Stomach smooth muscle (tissue), 2 donors: Measurements from ENCODE around the gene NTRK1.

Source experiments
- H3K27ac ChIP-seq: one replicate; pipeline ENCODE4 v1.7.0; 2013; ENCODE audit warnings: mild to moderate bottlenecking, low read length, inconsistent platforms
- H3K27me3 ChIP-seq, 2 donors: one replicate each; pipeline ENCODE4 v1.7.0; 2013; ENCODE audit warnings: low read length in 2 of 2; ENCODE audit not compliant: insufficient read depth in 2 of 2, control insufficient read depth in 1 of 2
- H3K36me3 ChIP-seq, 2 donors: one replicate each; pipeline ENCODE4 v1.7.0; 2013; ENCODE audit warnings: low read length in 2 of 2; ENCODE audit not compliant: control insufficient read depth in 2 of 2, insufficient read depth in 2 of 2
- H3K4me1 ChIP-seq: one replicate; pipeline ENCODE4 v1.7.0; 2013; ENCODE audit warnings: low read length; ENCODE audit not compliant: control insufficient read depth, insufficient read depth
- H3K4me3 ChIP-seq, 2 donors: one replicate each; pipeline ENCODE4 v1.7.0; 2013; ENCODE audit warnings: low read length in 2 of 2
- H3K9ac ChIP-seq, 2 donors: one replicate each; pipeline ENCODE4 v1.7.0; 2013; ENCODE audit warnings: low read length in 2 of 2, mild to moderate bottlenecking in 1 of 2
- H3K9me3 ChIP-seq, 2 donors: one replicate each; pipeline ENCODE4 v1.7.0; 2013; ENCODE audit warnings: low read length in 2 of 2; ENCODE audit not compliant: control insufficient read depth in 2 of 2
- donor health status: healthy.
- donor health status: Pancreatic carcinoma.

The NTRK1 gene

GRCh38 chr1:156847591-156848460 lies 12.8 kb upstream of the NTRK1 start:
- peaks cover 11% of the 10 kb centered on the region for H3K4me1 ChIP-seq
- H3K4me3 ChIP-seq: no peak overlapping the region
- H3K9ac ChIP-seq: no peak overlapping the region
- H3K36me3 ChIP-seq: no peaks in the 10 kb centered on the region
- H3K9me3 ChIP-seq: no peaks in the 10 kb centered on the region
- no peak overlapping the region for H3K27ac ChIP-seq
- peaks cover 35 to 43% of the 10 kb centered on the region in 2 donors for H3K27me3 ChIP-seq

DNA sequence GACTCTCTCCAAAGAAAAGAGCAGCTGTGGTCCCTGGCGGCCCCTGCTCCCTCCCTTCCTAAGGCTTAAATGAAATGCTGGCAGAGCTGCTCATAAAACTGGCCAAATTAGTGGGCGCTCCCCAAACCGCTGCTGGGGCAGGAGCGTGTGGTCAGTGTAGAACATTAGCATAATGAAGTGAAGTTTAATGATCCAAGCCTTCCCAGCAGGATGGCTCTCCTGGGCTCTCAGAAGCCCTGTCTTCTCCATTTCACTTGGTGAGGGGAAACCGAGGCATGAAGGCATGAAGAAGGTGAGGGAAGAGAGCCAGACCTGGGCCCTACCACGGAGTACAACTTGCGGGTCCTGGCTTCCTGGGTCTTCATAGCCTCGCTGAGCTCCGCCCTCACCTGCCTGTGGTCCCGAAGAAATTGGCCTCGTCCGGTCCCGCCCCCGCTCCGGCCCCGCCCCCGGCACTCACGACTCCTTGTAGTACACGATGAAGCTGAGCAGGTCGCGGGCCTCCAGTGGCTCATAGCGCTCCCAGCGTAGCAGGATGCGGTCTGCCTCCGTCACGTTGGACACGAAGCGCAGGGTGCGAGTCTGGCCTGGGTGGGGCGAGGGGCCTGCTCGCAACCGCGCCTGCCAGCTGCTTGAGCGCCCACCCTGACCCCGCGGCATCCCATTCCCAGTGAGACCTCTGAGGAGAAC lies 12.1 kb upstream of the NTRK1 start:
- H3K36me3 ChIP-seq: no peaks in the 10 kb centered on the region
- H3K27me3 ChIP-seq: peaks cover 30 to 37% of the 10 kb centered on the region in 2 donors
- no peak overlapping the region for H3K9ac ChIP-seq
- H3K27ac ChIP-seq: no peak overlapping the region
- H3K4me1 ChIP-seq: peaks cover 11% of the 10 kb centered on the region
- no peak overlapping the region for H3K4me3 ChIP-seq
- H3K9me3 ChIP-seq: no peaks in the 10 kb centered on the region

DNA sequence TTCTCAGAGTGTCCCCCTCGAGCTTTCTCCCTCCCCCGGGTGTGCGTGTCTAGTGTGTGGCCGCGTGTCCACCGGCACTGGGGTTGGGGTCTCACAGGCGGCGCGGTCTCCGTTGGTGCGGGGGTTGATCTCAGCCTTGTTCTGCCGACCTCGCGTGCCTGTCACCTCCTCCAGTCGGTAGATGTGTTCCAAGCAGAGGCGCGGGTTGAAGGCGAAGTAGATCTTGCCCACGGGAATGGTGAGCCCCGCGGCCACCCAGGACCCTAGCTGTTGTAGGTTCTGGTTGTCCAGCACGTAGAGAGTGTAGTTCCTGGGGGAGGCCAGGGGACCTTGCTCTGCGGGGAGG lies 11.5 kb upstream of the NTRK1 start:
- Histone ChIP-seq H3K9ac (no peak overlapping the region), H3K36me3 (no peaks in the 10 kb centered on the region), H3K27ac (no peak overlapping the region), H3K9me3 (no peaks in the 10 kb centered on the region), H3K4me3 (no peak overlapping the region), H3K4me1 (peaks cover 11% of the 10 kb centered on the region), H3K27me3 (peaks cover 25 to 33% of the 10 kb centered on the region in 2 donors)

- peaks cover 13 to 23% of the 10 kb centered on the region in 2 donors for H3K27me3 ChIP-seq
- H3K27ac ChIP-seq: no peak overlapping the region
- no peak overlapping the region for H3K4me3 ChIP-seq
- H3K9me3 ChIP-seq: no peaks in the 10 kb centered on the region
- H3K4me1 ChIP-seq: peaks cover 11% of the 10 kb centered on the region
- H3K36me3 ChIP-seq: no peaks in the 10 kb centered on the region
- H3K9ac ChIP-seq: no peak overlapping the region
Observed at GRCh38 chr1:156851779-156852417, 8.8 kb upstream of the NTRK1 start.

- Histone ChIP-seq H3K36me3 (no peaks in the 10 kb centered on the region), H3K4me1 (peaks cover 11% of the 10 kb centered on the region), H3K27me3 (peaks cover 14 to 22% of the 10 kb centered on the region in 2 donors), H3K4me3 (no peak overlapping the region), H3K27ac (no peak overlapping the region), H3K9ac (no peak overlapping the region), H3K9me3 (no peaks in the 10 kb centered on the region)
Observed at GRCh38 chr1:156852418-156852874, 8.2 kb upstream of the NTRK1 start.

GRCh38 chr1:156853761-156854160 lies 6.9 kb upstream of the NTRK1 start:
- Histone ChIP-seq H3K9me3 (no peaks in the 10 kb centered on the region), H3K4me3 (no peak overlapping the region), H3K27ac (no peak overlapping the region), H3K27me3 (peaks cover 20 to 27% of the 10 kb centered on the region in 2 donors), H3K4me1 (peaks cover 13% of the 10 kb centered on the region), H3K36me3 (no peaks in the 10 kb centered on the region), H3K9ac (no peak overlapping the region)

DNA sequence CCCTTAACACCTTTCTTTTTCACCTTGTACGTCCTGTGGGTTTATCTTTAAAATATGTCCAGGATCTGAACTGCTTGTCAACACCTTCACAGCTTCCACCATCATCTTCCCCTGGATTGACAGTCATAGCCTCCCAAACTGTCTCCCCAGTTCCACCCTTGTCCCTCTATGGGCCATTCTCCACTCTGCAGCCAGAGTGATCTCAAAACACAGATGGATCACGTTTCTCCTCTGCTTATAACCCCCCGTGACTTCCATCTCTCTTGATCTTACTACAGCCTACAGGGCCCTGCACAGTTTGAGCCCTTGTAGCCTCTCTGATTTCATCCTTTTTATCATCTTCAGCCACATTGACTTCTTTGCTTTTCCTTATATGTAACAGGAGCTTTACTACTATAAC lies 6.0 kb upstream of the NTRK1 start:
- no peak overlapping the region for H3K9ac ChIP-seq
- no peaks in the 10 kb centered on the region for H3K36me3 ChIP-seq
- H3K9me3 ChIP-seq: no peaks in the 10 kb centered on the region
- peaks cover 21% of the 10 kb centered on the region for H3K4me1 ChIP-seq
- H3K4me3 ChIP-seq: no peak overlapping the region
- H3K27ac ChIP-seq: no peak overlapping the region
- H3K27me3 ChIP-seq: peaks cover 24 to 31% of the 10 kb centered on the region in 2 donors

GRCh38 chr1:156856282-156856785 lies 4.3 kb upstream of the NTRK1 start:
- no peak overlapping the region for H3K9ac ChIP-seq
- H3K4me1 ChIP-seq: peaks cover 36% of the 10 kb centered on the region
- no peaks in the 10 kb centered on the region for H3K9me3 ChIP-seq
- peaks cover 33 to 48% of the 10 kb centered on the region in 2 donors for H3K27me3 ChIP-seq
- no peak overlapping the region for H3K27ac ChIP-seq
- no peaks in the 10 kb centered on the region for H3K36me3 ChIP-seq
- no peak overlapping the region for H3K4me3 ChIP-seq

DNA sequence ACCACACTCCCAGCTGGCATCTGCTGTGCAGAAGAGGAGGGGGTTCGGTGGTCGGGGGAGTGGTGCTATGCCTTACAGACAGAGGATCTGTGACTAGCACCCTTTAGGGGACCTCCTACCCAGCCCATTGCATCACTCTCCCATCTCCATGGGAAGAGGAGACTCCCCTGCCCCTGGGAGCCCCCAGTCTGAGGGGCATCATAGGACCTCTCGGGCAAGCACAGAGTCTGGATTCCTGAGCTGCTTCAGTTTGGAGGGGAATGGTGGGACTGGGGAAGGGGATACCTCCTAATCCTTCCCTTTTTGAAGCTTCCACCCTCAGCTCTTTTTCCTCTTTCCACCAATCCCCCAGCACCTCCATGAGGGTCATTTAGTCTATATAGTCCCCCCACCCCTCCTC lies 3.1 kb upstream of the NTRK1 start:
- H3K4me3 ChIP-seq: no peak overlapping the region
- no peak overlapping the region for H3K27ac ChIP-seq
- H3K9me3 ChIP-seq: no peaks in the 10 kb centered on the region
- no peak overlapping the region for H3K9ac ChIP-seq
- peaks cover 43 to 60% of the 10 kb centered on the region in 2 donors for H3K27me3 ChIP-seq
- peaks cover 30% of the 10 kb centered on the region for H3K4me1 ChIP-seq
- no peaks in the 10 kb centered on the region for H3K36me3 ChIP-seq

GRCh38 chr1:156858555-156858956 lies 2.1 kb upstream of the NTRK1 start:
- no peaks in the 10 kb centered on the region for H3K9me3 ChIP-seq
- peaks cover 51 to 67% of the 10 kb centered on the region in 2 donors for H3K27me3 ChIP-seq
- H3K4me3 ChIP-seq: peak overlapping the region in 1 of 2 donors; percentile 47
- H3K27ac ChIP-seq: no peak overlapping the region
- H3K9ac ChIP-seq: no peak overlapping the region
- peaks cover 29% of the 10 kb centered on the region for H3K4me1 ChIP-seq
- H3K36me3 ChIP-seq: no peaks in the 10 kb centered on the region
